Cardiac fibroblast (primary cell): ENCODE results near the gene SPRR1A.

Experiments used
- DNase-seq, 2 donors: peaks; one replicate each; pipeline versions ENCODE4 v3.0.0 to v3.0.0-alpha.2; 2010; ENCODE audit warnings: low read depth in 2 of 2
- H3K4me3 ChIP-seq, 2 donors: replicated peaks in 1 of 2; 1 replicate in 1 of 2; 2 replicates in 1 of 2; pipeline ENCODE4 v1.5.1; 2011; ENCODE audit warnings: low read depth in 2 of 2, low read length in 2 of 2, mild to moderate bottlenecking in 2 of 2, moderate library complexity in 1 of 2
- TF ChIP-seq, protein P1 (sequence below): IDR thresholded peaks from one replicate; pipeline ENCODE4 v1.5.1; 2011; ENCODE audit warnings: low read depth, mild to moderate bottlenecking, low read length, inconsistent platforms

The SPRR1A gene

DNA sequence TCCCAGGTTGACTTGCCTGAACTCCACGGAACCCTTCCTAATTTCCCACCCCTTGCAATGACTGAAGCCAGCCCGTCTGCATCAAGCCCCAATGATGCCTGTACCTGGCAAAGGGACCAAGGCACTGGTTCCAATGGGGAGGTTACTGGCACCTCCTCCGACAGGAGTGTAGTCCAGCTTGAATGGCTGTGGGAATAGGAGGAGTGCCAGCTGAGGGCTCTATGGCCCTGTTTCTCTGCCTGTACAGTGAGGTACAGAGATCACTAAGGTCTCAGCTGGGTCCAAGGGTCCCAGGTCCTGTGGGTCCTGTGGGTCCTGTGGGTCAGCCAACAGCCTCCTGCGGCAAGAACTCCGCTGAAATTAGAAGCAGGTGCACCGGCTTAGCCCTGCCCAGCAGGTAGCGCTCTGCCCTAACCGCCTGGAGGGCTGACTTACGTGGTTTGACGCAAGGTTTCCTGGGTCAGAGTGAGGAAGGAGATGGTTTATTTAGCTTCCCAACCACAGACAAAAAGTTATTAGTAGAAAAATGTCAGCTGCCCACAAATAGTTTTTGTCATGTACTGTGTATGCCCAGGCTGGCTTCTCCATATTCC is 23.3 kb upstream of the SPRR1A start:
- TF ChIP-seq, protein P1, sequence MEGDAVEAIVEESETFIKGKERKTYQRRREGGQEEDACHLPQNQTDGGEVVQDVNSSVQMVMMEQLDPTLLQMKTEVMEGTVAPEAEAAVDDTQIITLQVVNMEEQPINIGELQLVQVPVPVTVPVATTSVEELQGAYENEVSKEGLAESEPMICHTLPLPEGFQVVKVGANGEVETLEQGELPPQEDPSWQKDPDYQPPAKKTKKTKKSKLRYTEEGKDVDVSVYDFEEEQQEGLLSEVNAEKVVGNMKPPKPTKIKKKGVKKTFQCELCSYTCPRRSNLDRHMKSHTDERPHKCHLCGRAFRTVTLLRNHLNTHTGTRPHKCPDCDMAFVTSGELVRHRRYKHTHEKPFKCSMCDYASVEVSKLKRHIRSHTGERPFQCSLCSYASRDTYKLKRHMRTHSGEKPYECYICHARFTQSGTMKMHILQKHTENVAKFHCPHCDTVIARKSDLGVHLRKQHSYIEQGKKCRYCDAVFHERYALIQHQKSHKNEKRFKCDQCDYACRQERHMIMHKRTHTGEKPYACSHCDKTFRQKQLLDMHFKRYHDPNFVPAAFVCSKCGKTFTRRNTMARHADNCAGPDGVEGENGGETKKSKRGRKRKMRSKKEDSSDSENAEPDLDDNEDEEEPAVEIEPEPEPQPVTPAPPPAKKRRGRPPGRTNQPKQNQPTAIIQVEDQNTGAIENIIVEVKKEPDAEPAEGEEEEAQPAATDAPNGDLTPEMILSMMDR = no peak
- H3K4me3 ChIP-seq = no peak overlapping the region
- no peak for DNase-seq

DNA sequence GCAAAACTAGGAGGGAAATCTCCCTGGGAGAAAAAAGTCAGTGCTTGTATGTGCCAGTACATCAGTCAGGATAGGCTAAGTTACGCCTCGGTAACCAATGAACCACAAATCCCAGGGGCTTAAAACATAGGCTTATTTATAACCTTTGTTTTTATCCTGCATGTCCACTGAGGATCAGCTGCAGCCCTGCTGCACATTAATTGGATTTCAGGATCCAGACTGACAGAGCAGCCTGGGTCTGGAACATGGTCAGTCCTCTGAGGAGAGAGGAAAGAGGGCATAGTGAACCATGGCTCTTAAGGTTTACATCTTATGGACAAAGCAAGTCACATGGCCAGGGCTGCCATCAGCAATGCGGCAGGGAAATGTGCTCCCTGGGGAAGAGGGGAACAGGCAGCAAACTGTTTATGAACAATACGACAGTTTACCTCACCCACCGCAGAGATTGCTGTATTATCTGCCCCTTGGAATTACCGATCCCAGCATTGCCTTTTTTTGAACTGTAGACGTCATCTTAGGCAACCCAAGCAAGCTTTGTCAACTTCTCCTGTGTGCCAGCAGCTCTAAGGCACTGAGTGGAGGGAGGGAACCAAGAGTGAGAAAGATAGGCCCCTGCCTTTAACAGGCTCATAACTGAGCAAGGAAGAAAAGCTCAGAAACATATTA is 22.5 kb upstream of the SPRR1A start:
- no peak for DNase-seq
- TF ChIP-seq, protein P1 = no peak
- H3K4me3 ChIP-seq = no peak overlapping the region

DNA sequence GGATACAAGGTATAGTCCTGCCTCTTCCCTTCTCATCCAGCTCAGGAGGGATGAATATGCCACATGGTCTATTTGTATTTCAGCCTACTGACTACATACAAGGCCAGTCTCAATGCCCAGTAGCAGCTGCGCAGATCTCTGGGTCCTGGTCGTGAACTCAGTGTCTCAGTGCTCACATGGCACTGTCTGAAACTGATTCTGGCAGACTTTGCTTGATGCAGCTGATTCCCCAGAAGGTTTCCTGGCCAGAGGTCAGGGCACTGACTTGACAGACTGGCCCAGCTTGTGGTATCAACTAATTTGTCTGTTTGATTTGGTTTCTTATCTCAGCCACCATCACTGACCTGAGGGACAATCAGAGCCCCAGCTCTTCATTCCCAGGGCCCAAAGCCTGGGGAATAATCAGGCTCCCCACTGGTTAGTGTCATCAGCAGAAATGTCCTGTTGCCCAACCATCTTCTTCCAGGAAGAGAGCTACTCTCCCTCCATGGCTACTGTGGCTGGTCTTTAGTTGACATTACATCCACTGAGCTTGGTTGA is 20.9 kb upstream of the SPRR1A start:
- DNase-seq = no peak
- TF ChIP-seq, protein P1 = no peak
- H3K4me3 ChIP-seq = no peak overlapping the region

DNA sequence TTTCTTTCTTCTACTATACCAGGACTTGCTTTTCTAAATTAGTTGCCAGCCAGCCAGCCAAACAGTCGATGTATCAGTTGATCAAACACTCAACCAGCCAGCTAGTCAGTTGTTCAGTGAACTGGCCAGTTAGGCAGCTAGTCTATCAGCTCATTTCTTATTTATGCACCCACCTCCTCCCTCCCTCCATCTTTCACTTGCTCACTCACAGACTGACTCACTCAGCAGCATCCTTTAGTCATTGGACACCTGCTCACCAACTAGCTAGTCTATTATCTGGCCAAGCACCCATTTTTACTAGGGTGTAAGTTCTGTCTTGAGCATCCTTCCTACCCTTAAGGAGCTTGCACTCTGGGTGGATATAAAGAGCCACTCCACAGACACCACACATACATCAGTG is 19.3 kb upstream of the SPRR1A start:
- DNase-seq = no peak
- TF ChIP-seq, protein P1 = no peak
- H3K4me3 ChIP-seq = no peak overlapping the region

DNA sequence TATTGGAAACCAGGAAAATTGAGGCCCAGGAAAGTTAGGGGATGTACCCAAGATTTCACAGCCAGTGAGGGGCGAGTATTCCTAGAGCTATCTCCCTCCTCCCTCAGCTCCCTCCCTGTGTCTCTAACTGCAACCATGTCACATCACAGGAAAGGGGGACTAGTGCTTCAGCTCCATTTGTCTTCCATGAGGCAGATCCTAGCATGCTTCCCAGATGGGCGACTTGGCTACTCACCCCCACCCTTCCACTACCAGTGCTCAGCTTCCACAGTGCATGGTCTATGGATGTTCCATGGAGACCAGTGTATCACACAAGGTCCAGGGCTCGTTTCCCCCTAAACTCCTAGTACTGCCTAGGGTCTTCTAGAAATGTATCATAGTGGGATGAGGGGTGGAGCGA is 18.0 kb upstream of the SPRR1A start:
- H3K4me3 ChIP-seq = no peak overlapping the region
- TF ChIP-seq, protein P1 = no peak
- no peak for DNase-seq

DNA sequence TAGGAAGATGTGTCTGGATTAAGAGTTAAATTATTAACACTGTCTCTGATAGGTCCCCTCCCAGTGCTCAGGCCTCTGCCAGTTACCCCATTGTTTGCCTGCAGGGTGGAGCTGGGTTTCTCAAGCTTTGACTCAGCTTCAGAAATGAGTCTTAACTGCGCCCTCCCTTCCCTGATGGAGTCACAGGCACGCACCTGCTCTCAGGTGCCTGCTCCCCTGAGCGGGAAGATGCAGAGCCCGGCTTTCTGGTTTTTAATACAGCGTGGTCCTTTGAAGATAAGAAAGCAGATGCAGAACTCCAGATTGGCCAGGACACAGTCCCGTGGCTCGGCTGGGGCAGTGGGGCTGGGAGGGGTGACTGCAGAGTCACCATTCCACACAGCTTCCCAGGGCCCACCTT is 16.7 kb upstream of the SPRR1A start:
- no peak for DNase-seq
- no peak overlapping the region for H3K4me3 ChIP-seq
- TF ChIP-seq, protein P1 = no peak
